K562 (cell line): ENCODE data around the gene FAM20B. TPM values are rescaled to one million over a fixed set of nuclear protein-coding genes. Genes with fewer than 3 reads are reported as not detected.

ENCODE experiments used
- BDP1 ChIP-seq: IDR thresholded peaks from 3 replicates; pipeline ENCODE4 v1.6.1; 2011; ENCODE audit not compliant: insufficient read length, insufficient read depth
- EHMT2 ChIP-seq: fragments of 450-650 bp; IDR thresholded peaks from 2 replicates; pipeline ENCODE4 v1.6.1; 2018; ENCODE audit warnings: antibody characterized with exemption
- FOXJ2 ChIP-seq: fragments of 200-800 bp; sonication (Bioruptor generic); IDR thresholded peaks from 2 replicates; pipeline ENCODE4 v1.6.1; 2016; ENCODE audit warnings: missing genetic modification characterization, missing compliant biosample characterization
- HDAC1 ChIP-seq, 2 experiments: fragments of 450-650 bp; IDR thresholded peaks; 2 replicates each; pipeline ENCODE4 v1.6.1; 2016 to 2017; ENCODE audit warnings: inconsistent platforms in 1 of 2, mild to moderate bottlenecking in 1 of 2, moderate library complexity in 1 of 2
- HNRNPL ChIP-seq: fragments of 200-400 bp; formaldehyde crosslinking; IDR thresholded peaks from 2 replicates; pipeline ENCODE4 v1.6.1; 2017; ENCODE audit warnings: low read depth, mild to moderate bottlenecking, low read length
- KDM5B ChIP-seq: fragments of 200-600 bp; sonication (generic); IDR thresholded peaks from 2 replicates; pipeline ENCODE4 v1.6.1; 2012; ENCODE audit warnings: low read depth, mild to moderate bottlenecking, moderate library complexity, low read length, control low read depth, inconsistent platforms; ENCODE audit not compliant: insufficient replicate concordance
- LARP7 ChIP-seq: fragments of 450-650 bp; IDR thresholded peaks from 2 replicates; pipeline ENCODE4 v1.6.1; 2016
- MTA3 ChIP-seq: fragments of 450-650 bp; formaldehyde crosslinking; IDR thresholded peaks from 2 replicates; pipeline ENCODE4 v1.6.1; 2017; ENCODE audit warnings: mild to moderate bottlenecking, borderline replicate concordance
- MYC ChIP-seq, 2 experiments: fragments of 250-450 bp in 1 of 2; sonication (Bioruptor Pico) in 1 of 2; IDR thresholded peaks; 2 replicates each; pipeline versions ENCODE4 v1.5.1 to v1.6.1; 2012 to 2021; ENCODE audit warnings: low read depth in 2 of 2, borderline replicate concordance in 1 of 2, improper control_type of control experiment in 1 of 2, low read length in 1 of 2, mild to moderate bottlenecking in 1 of 2, moderate library complexity in 1 of 2
- NBN ChIP-seq: fragments of 450-650 bp; IDR thresholded peaks from 2 replicates; pipeline ENCODE4 v1.6.1; 2016; ENCODE audit warnings: low read depth, mild to moderate bottlenecking
- NCOA2 ChIP-seq, 2 experiments: fragments of 450-650 bp; IDR thresholded peaks; 2 replicates each; pipeline ENCODE4 v1.6.1; 2018; ENCODE audit warnings: mild to moderate bottlenecking in 2 of 2, moderate library complexity in 1 of 2; ENCODE audit not compliant: partially characterized antibody in 2 of 2
- NR3C1 ChIP-seq: sonication (generic); formaldehyde crosslinking; IDR thresholded peaks from 2 replicates; pipeline ENCODE4 v1.8.1; 2022; ENCODE audit warnings: missing genetic modification reagents
- POLR2G ChIP-seq: fragments of 200-400 bp; formaldehyde crosslinking; IDR thresholded peaks from 2 replicates; pipeline ENCODE4 v1.6.1; 2017; ENCODE audit warnings: low read depth, mild to moderate bottlenecking, antibody characterized with exemption, low read length, moderate library complexity
- RBM34 ChIP-seq: fragments of 200-400 bp; formaldehyde crosslinking; IDR thresholded peaks from 2 replicates; pipeline ENCODE4 v1.6.1; 2018; ENCODE audit warnings: low read length, borderline replicate concordance; ENCODE audit not compliant: insufficient read depth
- SMARCA5 ChIP-seq: fragments of 450-650 bp; IDR thresholded peaks from 2 replicates; pipeline ENCODE4 v1.6.1; 2016
- SPI1 ChIP-seq: IDR thresholded peaks from 2 replicates; pipeline ENCODE4 v1.6.1; 2011; ENCODE audit warnings: low read depth, low read length, control low read depth, borderline replicate concordance
- ZNF217 ChIP-seq: sonication (generic); formaldehyde crosslinking; IDR thresholded peaks from 2 replicates; pipeline ENCODE4 v1.8.0; 2022; ENCODE audit warnings: mild to moderate bottlenecking, missing genetic modification reagents
- ZNF583 ChIP-seq: fragments of 250-450 bp; sonication (Bioruptor Pico); IDR thresholded peaks from 2 replicates; pipeline ENCODE4 v1.4.0; 2020
- polyA plus RNA-seq, 8 experiments: library from polyadenylated mRNA; depleted of rRNA in 4 of 8; stranded (reverse) in 5 of 8; unstranded in 3 of 8; fragments of >200 nt; fragmentation: Nextera tagmentation in 2 of 8; fragmentation: Illumina TruSeq in 1 of 8; extraction: Ambion mirVana in 2 of 8; extraction: Trizol in 1 of 8; gene quantifications; 2 replicates each; pipeline versions ENCODE4 v1.2.1 to v1.2.3, GENCODE V29; 2011 to 2014; ENCODE audit warnings: inconsistent platforms in 1 of 8, missing spikeins in 1 of 8
- total RNA-seq, 7 experiments: library from RNA; depleted of rRNA in 6 of 7; stranded (reverse); fragments of >200 nt in 6 of 7; fragmentation: Illumina TruSeq in 2 of 7; extraction: Trizol in 2 of 7; gene quantifications; 2 replicates each; pipeline versions ENCODE4 v1.2.1 to v1.2.3, GENCODE V29; 2011 to 2021; ENCODE audit warnings: low replicate concordance in 1 of 7
- TF ChIP-seq, protein P1 (sequence below): fragments of 450-650 bp; conservative IDR thresholded peaks from 2 replicates; pipeline ENCODE4 v1.6.1; 2016; ENCODE audit warnings: missing genetic modification characterization, low read depth, mild to moderate bottlenecking, missing compliant biosample characterization, moderate library complexity
- TF ChIP-seq, protein P2 (sequence below): fragments of 250-450 bp; sonication (Bioruptor Pico); IDR thresholded peaks from 2 replicates; pipeline ENCODE4 v1.8.0; 2022; ENCODE audit warnings: inconsistent platforms, mild to moderate bottlenecking, moderate library complexity, borderline replicate concordance
- TF ChIP-seq, protein P3 (sequence below): sonication (generic); formaldehyde crosslinking; IDR thresholded peaks from 2 replicates; pipeline ENCODE4 v1.8.1; 2023; ENCODE audit warnings: mild to moderate bottlenecking, missing genetic modification reagents
- TF ChIP-seq, protein P4 (sequence below): fragments of 450-650 bp; conservative IDR thresholded peaks from 2 replicates; pipeline ENCODE4 v1.6.1; 2016; ENCODE audit warnings: missing genetic modification characterization, low read depth, mild to moderate bottlenecking, control low read depth, missing compliant biosample characterization

Gene FAM20B
- total and polyA plus RNA-seq, 9 of the 15 experiments (the other 6 are each of a cell fraction or from before 2014, with no cell fraction given): 7.2 to 67.5 (median 42.9) TPM

DNA sequence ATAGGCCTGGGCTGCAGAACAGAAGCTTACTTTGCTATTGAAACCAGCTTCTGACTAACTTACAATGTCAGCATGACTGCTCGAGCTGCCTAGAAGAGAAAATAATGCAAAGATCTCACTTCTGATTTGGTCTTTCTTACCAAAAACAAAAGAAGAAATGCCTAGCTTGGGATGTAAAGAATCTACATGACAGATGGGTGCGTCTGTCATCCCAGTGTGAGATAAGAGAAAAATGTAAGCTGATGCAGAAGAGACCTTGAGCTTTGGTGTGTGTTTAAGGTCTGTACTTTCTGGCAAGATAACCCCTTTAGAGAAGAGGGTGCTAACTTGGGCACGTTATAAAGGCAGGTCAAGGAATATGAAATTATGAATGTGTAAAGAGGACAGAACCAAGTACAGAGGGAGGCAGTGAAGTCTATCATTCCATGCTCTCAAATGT, 3.6 kb downstream of the FAM20B start (continued):
- TF ChIP-seq, protein P1, sequence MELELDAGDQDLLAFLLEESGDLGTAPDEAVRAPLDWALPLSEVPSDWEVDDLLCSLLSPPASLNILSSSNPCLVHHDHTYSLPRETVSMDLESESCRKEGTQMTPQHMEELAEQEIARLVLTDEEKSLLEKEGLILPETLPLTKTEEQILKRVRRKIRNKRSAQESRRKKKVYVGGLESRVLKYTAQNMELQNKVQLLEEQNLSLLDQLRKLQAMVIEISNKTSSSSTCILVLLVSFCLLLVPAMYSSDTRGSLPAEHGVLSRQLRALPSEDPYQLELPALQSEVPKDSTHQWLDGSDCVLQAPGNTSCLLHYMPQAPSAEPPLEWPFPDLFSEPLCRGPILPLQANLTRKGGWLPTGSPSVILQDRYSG: no peak
- TF ChIP-seq ZNF583 (CRISPR knock-in tag) (no peak), FOXJ2 (tag) (no peak), NBN (peak; percentile 36; the same call in 1 of the 2 replicates), BDP1 (no peak), HDAC1 (IDR thresholded peaks at IDR 0.05) (peak in 1 of 2 experiments; percentile 84; a peak in 2 of 4 replicates), MYC (IDR thresholded peaks at IDR 0.05; ENCODE audit: low read depth, low read length) (no peak), MYC (CRISPR knock-in tag; IDR thresholded peaks at IDR 0.05; ENCODE audit: borderline replicate concordance, low read depth) (no peak), SMARCA5 (no peak), SPI1 (no peak), ZNF217 (no peak), NR3C1 (CRISPR knock-in tag) (no peak), LARP7 (no peak), KDM5B (no peak), NCOA2 (IDR thresholded peaks at IDR 0.05; ENCODE audit: partially characterized antibody in 2 of 2) (no peak), HNRNPL (no peak), MTA3 (0 out of 2 replicates have a peak, but pooled peaks have one; percentile 41), RBM34 (no peak), POLR2G (no peak), EHMT2 (peak; percentile 55; the same call in 1 of the 2 replicates)
- TF ChIP-seq, protein P2, sequence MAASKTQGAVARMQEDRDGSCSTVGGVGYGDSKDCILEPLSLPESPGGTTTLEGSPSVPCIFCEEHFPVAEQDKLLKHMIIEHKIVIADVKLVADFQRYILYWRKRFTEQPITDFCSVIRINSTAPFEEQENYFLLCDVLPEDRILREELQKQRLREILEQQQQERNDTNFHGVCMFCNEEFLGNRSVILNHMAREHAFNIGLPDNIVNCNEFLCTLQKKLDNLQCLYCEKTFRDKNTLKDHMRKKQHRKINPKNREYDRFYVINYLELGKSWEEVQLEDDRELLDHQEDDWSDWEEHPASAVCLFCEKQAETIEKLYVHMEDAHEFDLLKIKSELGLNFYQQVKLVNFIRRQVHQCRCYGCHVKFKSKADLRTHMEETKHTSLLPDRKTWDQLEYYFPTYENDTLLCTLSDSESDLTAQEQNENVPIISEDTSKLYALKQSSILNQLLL (CRISPR knock-in tag): no peak
- TF ChIP-seq, protein P3, sequence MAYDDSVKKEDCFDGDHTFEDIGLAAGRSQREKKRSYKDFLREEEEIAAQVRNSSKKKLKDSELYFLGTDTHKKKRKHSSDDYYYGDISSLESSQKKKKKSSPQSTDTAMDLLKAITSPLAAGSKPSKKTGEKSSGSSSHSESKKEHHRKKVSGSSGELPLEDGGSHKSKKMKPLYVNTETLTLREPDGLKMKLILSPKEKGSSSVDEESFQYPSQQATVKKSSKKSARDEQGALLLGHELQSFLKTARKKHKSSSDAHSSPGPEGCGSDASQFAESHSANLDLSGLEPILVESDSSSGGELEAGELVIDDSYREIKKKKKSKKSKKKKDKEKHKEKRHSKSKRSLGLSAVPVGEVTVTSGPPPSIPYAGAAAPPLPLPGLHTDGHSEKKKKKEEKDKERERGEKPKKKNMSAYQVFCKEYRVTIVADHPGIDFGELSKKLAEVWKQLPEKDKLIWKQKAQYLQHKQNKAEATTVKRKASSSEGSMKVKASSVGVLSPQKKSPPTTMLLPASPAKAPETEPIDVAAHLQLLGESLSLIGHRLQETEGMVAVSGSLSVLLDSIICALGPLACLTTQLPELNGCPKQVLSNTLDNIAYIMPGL (CRISPR knock-in tag): no peak
- TF ChIP-seq, protein P4, sequence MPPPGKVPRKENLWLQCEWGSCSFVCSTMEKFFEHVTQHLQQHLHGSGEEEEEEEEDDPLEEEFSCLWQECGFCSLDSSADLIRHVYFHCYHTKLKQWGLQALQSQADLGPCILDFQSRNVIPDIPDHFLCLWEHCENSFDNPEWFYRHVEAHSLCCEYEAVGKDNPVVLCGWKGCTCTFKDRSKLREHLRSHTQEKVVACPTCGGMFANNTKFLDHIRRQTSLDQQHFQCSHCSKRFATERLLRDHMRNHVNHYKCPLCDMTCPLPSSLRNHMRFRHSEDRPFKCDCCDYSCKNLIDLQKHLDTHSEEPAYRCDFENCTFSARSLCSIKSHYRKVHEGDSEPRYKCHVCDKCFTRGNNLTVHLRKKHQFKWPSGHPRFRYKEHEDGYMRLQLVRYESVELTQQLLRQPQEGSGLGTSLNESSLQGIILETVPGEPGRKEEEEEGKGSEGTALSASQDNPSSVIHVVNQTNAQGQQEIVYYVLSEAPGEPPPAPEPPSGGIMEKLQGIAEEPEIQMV (tag): no peak
